ENCODE measurements around the gene RGS14. TPM values are rescaled to one million over a fixed set of nuclear protein-coding genes. Genes with fewer than 3 reads are reported as not detected.

RGS14 gene
- total RNA-seq, 1 donor from 2014 or later = 14.1 TPM

GRCh38 chr5:177403792-177404640 lies 46.3 kb downstream of the RGS14 start:
- H3K27ac Mint-ChIP-seq = no peak overlapping the region
- H3K27me3 Mint-ChIP-seq (ENCODE audit: low read depth) = peaks cover 70% of the 10 kb centered on the region
- no peaks in the 10 kb centered on the region for H3K36me3 Mint-ChIP-seq
- H3K4me3 Mint-ChIP-seq = peak overlapping the region; percentile 71
- TF ChIP-seq CTCF (IDR thresholded peaks at IDR 0.05; ENCODE audit: unreplicated experiment) = peak; percentile 68
- DNase-seq (ENCODE audit: low spot score in 2 of 2, unreplicated experiment in 2 of 2) = peak; percentile 50 to 77
- no peaks in the 10 kb centered on the region for H3K9me3 Mint-ChIP-seq
- H3K4me1 Mint-ChIP-seq = peaks cover 16% of the 10 kb centered on the region

- peaks cover 75% of the 10 kb centered on the region for H3K27me3 Mint-ChIP-seq (ENCODE audit: low read depth)
- H3K4me3 Mint-ChIP-seq = peak overlapping the region; percentile 71
- no peaks in the 10 kb centered on the region for H3K9me3 Mint-ChIP-seq
- no peaks in the 10 kb centered on the region for H3K36me3 Mint-ChIP-seq
- DNase-seq (ENCODE audit: low spot score in 2 of 2, unreplicated experiment in 2 of 2) = no peak
- H3K4me1 Mint-ChIP-seq = peaks cover 16% of the 10 kb centered on the region
- no peak overlapping the region for H3K27ac Mint-ChIP-seq
- no peak for TF ChIP-seq CTCF (IDR thresholded peaks at IDR 0.05; ENCODE audit: unreplicated experiment)
These were observed 47.0 kb downstream of the RGS14 start for GRCh38 chr5:177404641-177405179.

- TF ChIP-seq CTCF (IDR thresholded peaks at IDR 0.05; ENCODE audit: unreplicated experiment) = no peak
- H3K27ac Mint-ChIP-seq = no peak overlapping the region
- H3K36me3 Mint-ChIP-seq = no peaks in the 10 kb centered on the region
- peaks cover 75% of the 10 kb centered on the region for H3K27me3 Mint-ChIP-seq (ENCODE audit: low read depth)
- no peak for DNase-seq (ENCODE audit: low spot score in 2 of 2, unreplicated experiment in 2 of 2)
- H3K4me3 Mint-ChIP-seq = peak overlapping the region; percentile 71
- no peaks in the 10 kb centered on the region for H3K9me3 Mint-ChIP-seq
- H3K4me1 Mint-ChIP-seq = peaks cover 16% of the 10 kb centered on the region
These were observed 47.6 kb downstream of the RGS14 start for GRCh38 chr5:177405312-177405711.

GRCh38 chr5:177405805-177406204 lies 48.1 kb downstream of the RGS14 start:
- Mint-ChIP-seq H3K9me3 (no peaks in the 10 kb centered on the region), H3K4me1 (peaks cover 16% of the 10 kb centered on the region), H3K27ac (no peak overlapping the region), H3K4me3 (no peak overlapping the region), H3K36me3 (no peaks in the 10 kb centered on the region), H3K27me3 (ENCODE audit: low read depth) (peaks cover 75% of the 10 kb centered on the region)
- TF ChIP-seq CTCF (IDR thresholded peaks at IDR 0.05; ENCODE audit: unreplicated experiment) = no peak
- DNase-seq (ENCODE audit: low spot score in 2 of 2, unreplicated experiment in 2 of 2) = no peak

- DNase-seq (ENCODE audit: low spot score in 2 of 2, unreplicated experiment in 2 of 2) = no peak
- H3K4me1 Mint-ChIP-seq = peaks cover 2% of the 10 kb centered on the region
- H3K27me3 Mint-ChIP-seq (ENCODE audit: low read depth) = peaks cover 70% of the 10 kb centered on the region
- no peak within 1 kb of the TSS for H3K4me3 Mint-ChIP-seq
- TF ChIP-seq CTCF (IDR thresholded peaks at IDR 0.05; ENCODE audit: unreplicated experiment) = no peak
- H3K36me3 Mint-ChIP-seq = no peaks in the 10 kb centered on the region
- no peaks in the 10 kb centered on the region for H3K9me3 Mint-ChIP-seq
- no peak within 1 kb of the TSS for H3K27ac Mint-ChIP-seq
These were observed 51.5 kb downstream of the RGS14 start, which contains the start of gene F12 for GRCh38 chr5:177409043-177409801. Gene F12, minus strand, starts transcription at chr5:177409564. Its CDS starts 37 bp downstream, at chr5:177409527.
